OCI-LY7 (cell line): ENCODE data around the gene SMTN.

Source experiments
- CTCF ChIP-seq: fragments of 200-600 bp; sonication (generic); conservative IDR thresholded peaks from 2 replicates; pipeline ENCODE4 v1.5.1; 2014; ENCODE audit warnings: mild to moderate bottlenecking, antibody characterized with exemption, low read length, moderate library complexity, mixed read lengths
- EZH2phosphoT487 ChIP-seq: fragments of 200-600 bp; sonication (generic); IDR thresholded peaks from 2 replicates; pipeline ENCODE4 v1.6.1; 2018; ENCODE audit warnings: low read depth, borderline replicate concordance, mild to moderate bottlenecking, mixed run types, antibody characterized with exemption, low read length, moderate library complexity, mixed read lengths

- TF ChIP-seq CTCF (no peak), EZH2phosphoT487 (no peak)
Observed at GRCh38 chr22:31106001-31106571, 25.0 kb downstream of the SMTN start.
